HepG2 (cell line): Measurements from ENCODE around the gene IL1R1. TPM values are rescaled to one million over a fixed set of nuclear protein-coding genes. Genes with fewer than 3 reads are reported as not detected.

Experiments used
- FOSL1 ChIP-seq: sonication (generic); formaldehyde crosslinking; IDR thresholded peaks from 2 replicates; pipeline ENCODE4 v1.9.0; 2021; ENCODE audit warnings: missing genetic modification reagents, borderline replicate concordance
- HDAC6 ChIP-seq: fragments of 200-600 bp; sonication (generic); IDR thresholded peaks from 2 replicates; pipeline ENCODE4 v1.7.0; 2017; ENCODE audit warnings: mild to moderate bottlenecking, antibody characterized with exemption, low read length, low read depth
- KDM6A ChIP-seq: IDR thresholded peaks from 2 replicates; pipeline ENCODE4 v1.6.1; 2016; ENCODE audit warnings: low read depth
- SKIL ChIP-seq: sonication (generic); formaldehyde crosslinking; IDR thresholded peaks from 2 replicates; pipeline ENCODE4 v1.8.0; 2022; ENCODE audit warnings: missing genetic modification reagents, mild to moderate bottlenecking, moderate library complexity, borderline replicate concordance
- ZBTB25 ChIP-seq: IDR thresholded peaks from 2 replicates; pipeline ENCODE4 v1.6.1; 2018; ENCODE audit warnings: missing genetic modification reagents
- ZNF703 ChIP-seq: sonication (generic); formaldehyde crosslinking; IDR thresholded peaks from 2 replicates; pipeline ENCODE4 v1.5.1; 2020; ENCODE audit warnings: missing genetic modification reagents, mild to moderate bottlenecking, moderate library complexity, borderline replicate concordance
- ZNF749 ChIP-seq: sonication (generic); formaldehyde crosslinking; IDR thresholded peaks from 2 replicates; pipeline ENCODE4 v1.8.0; 2022; ENCODE audit warnings: mild to moderate bottlenecking, missing genetic modification reagents, moderate library complexity, borderline replicate concordance
- polyA plus RNA-seq, 8 experiments: library from polyadenylated mRNA; depleted of rRNA in 3 of 8; stranded (reverse) in 7 of 8; unstranded in 1 of 8; fragments of >200 nt; fragmentation: Illumina TruSeq in 4 of 8; extraction: Trizol in 4 of 8; gene quantifications; 2 replicates each; pipeline versions ENCODE4 v1.2.1 to v1.2.3, GENCODE V29; 2011 to 2016; ENCODE audit warnings: low read depth in 4 of 8, missing spikeins in 1 of 8, mixed read lengths in 1 of 8; ENCODE audit not compliant: insufficient read depth in 1 of 8
- total RNA-seq, 5 experiments: library from RNA; depleted of rRNA; stranded (reverse); fragments of >200 nt; fragmentation: Illumina TruSeq; extraction: Trizol; gene quantifications; 2 replicates each; pipeline ENCODE4 v1.2.3, GENCODE V29; 2016; ENCODE audit warnings: low read depth in 1 of 5
- TF ChIP-seq, protein P1 (sequence below): sonication (generic); formaldehyde crosslinking; IDR thresholded peaks from 2 replicates; pipeline ENCODE4 v1.5.0; 2020; ENCODE audit warnings: mild to moderate bottlenecking, missing genetic modification reagents, moderate library complexity
- TF ChIP-seq, protein P2 (sequence below): sonication (generic); formaldehyde crosslinking; conservative IDR thresholded peaks from 2 replicates; pipeline ENCODE4 v1.4.0; 2020; ENCODE audit warnings: missing genetic modification reagents
- TF ChIP-seq, protein P3 (sequence below): sonication (generic); formaldehyde crosslinking; IDR thresholded peaks from 2 replicates; pipeline ENCODE4 v1.4.0; 2020; ENCODE audit warnings: missing genetic modification reagents
- TF ChIP-seq, protein P4 (sequence below): sonication (generic); formaldehyde crosslinking; IDR thresholded peaks from 2 replicates; pipeline ENCODE4 v1.4.0; 2020; ENCODE audit warnings: missing genetic modification reagents
- TF ChIP-seq, protein P5 (sequence below): IDR thresholded peaks from 2 replicates; pipeline ENCODE4 v1.6.1; 2012; ENCODE audit warnings: low read length, improper control_type of control experiment

IL1R1 gene
- total and polyA plus RNA-seq, 2 of the 13 experiments (the other 11 are each of a cell fraction or from before 2014, with no cell fraction given), result 38.0 to 93.1 TPM

- TF ChIP-seq, protein P1, sequence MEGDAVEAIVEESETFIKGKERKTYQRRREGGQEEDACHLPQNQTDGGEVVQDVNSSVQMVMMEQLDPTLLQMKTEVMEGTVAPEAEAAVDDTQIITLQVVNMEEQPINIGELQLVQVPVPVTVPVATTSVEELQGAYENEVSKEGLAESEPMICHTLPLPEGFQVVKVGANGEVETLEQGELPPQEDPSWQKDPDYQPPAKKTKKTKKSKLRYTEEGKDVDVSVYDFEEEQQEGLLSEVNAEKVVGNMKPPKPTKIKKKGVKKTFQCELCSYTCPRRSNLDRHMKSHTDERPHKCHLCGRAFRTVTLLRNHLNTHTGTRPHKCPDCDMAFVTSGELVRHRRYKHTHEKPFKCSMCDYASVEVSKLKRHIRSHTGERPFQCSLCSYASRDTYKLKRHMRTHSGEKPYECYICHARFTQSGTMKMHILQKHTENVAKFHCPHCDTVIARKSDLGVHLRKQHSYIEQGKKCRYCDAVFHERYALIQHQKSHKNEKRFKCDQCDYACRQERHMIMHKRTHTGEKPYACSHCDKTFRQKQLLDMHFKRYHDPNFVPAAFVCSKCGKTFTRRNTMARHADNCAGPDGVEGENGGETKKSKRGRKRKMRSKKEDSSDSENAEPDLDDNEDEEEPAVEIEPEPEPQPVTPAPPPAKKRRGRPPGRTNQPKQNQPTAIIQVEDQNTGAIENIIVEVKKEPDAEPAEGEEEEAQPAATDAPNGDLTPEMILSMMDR (CRISPR knock-in tag), result no peak
- no peak for TF ChIP-seq HDAC6
- peak; percentile 55; the same call in 1 of the 2 replicates for TF ChIP-seq SKIL (CRISPR knock-in tag)
- 0 out of 2 replicates have a peak, but pooled peaks have one; percentile 40 for TF ChIP-seq ZBTB25 (CRISPR knock-in tag)
- TF ChIP-seq KDM6A (CRISPR knock-in tag), result peak; percentile 97
- TF ChIP-seq, protein P2, sequence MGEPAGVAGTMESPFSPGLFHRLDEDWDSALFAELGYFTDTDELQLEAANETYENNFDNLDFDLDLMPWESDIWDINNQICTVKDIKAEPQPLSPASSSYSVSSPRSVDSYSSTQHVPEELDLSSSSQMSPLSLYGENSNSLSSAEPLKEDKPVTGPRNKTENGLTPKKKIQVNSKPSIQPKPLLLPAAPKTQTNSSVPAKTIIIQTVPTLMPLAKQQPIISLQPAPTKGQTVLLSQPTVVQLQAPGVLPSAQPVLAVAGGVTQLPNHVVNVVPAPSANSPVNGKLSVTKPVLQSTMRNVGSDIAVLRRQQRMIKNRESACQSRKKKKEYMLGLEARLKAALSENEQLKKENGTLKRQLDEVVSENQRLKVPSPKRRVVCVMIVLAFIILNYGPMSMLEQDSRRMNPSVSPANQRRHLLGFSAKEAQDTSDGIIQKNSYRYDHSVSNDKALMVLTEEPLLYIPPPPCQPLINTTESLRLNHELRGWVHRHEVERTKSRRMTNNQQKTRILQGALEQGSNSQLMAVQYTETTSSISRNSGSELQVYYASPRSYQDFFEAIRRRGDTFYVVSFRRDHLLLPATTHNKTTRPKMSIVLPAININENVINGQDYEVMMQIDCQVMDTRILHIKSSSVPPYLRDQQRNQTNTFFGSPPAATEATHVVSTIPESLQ (CRISPR knock-in tag), result no peak
- peak; percentile 71; the same call in 1 of the 2 replicates for TF ChIP-seq FOSL1 (CRISPR knock-in tag)
- TF ChIP-seq, protein P3, sequence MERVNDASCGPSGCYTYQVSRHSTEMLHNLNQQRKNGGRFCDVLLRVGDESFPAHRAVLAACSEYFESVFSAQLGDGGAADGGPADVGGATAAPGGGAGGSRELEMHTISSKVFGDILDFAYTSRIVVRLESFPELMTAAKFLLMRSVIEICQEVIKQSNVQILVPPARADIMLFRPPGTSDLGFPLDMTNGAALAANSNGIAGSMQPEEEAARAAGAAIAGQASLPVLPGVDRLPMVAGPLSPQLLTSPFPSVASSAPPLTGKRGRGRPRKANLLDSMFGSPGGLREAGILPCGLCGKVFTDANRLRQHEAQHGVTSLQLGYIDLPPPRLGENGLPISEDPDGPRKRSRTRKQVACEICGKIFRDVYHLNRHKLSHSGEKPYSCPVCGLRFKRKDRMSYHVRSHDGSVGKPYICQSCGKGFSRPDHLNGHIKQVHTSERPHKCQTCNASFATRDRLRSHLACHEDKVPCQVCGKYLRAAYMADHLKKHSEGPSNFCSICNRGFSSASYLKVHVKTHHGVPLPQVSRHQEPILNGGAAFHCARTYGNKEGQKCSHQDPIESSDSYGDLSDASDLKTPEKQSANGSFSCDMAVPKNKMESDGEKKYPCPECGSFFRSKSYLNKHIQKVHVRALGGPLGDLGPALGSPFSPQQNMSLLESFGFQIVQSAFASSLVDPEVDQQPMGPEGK (CRISPR knock-in tag), result no peak; the same call in 1 of the 2 replicates
- peak; percentile 42; the same call in 1 of the 2 replicates for TF ChIP-seq ZNF749 (CRISPR knock-in tag)
- TF ChIP-seq, protein P4, sequence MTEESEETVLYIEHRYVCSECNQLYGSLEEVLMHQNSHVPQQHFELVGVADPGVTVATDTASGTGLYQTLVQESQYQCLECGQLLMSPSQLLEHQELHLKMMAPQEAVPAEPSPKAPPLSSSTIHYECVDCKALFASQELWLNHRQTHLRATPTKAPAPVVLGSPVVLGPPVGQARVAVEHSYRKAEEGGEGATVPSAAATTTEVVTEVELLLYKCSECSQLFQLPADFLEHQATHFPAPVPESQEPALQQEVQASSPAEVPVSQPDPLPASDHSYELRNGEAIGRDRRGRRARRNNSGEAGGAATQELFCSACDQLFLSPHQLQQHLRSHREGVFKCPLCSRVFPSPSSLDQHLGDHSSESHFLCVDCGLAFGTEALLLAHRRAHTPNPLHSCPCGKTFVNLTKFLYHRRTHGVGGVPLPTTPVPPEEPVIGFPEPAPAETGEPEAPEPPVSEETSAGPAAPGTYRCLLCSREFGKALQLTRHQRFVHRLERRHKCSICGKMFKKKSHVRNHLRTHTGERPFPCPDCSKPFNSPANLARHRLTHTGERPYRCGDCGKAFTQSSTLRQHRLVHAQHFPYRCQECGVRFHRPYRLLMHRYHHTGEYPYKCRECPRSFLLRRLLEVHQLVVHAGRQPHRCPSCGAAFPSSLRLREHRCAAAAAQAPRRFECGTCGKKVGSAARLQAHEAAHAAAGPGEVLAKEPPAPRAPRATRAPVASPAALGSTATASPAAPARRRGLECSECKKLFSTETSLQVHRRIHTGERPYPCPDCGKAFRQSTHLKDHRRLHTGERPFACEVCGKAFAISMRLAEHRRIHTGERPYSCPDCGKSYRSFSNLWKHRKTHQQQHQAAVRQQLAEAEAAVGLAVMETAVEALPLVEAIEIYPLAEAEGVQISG, result peak; percentile 17; the same call in 1 of the 2 replicates
- TF ChIP-seq, protein P5, sequence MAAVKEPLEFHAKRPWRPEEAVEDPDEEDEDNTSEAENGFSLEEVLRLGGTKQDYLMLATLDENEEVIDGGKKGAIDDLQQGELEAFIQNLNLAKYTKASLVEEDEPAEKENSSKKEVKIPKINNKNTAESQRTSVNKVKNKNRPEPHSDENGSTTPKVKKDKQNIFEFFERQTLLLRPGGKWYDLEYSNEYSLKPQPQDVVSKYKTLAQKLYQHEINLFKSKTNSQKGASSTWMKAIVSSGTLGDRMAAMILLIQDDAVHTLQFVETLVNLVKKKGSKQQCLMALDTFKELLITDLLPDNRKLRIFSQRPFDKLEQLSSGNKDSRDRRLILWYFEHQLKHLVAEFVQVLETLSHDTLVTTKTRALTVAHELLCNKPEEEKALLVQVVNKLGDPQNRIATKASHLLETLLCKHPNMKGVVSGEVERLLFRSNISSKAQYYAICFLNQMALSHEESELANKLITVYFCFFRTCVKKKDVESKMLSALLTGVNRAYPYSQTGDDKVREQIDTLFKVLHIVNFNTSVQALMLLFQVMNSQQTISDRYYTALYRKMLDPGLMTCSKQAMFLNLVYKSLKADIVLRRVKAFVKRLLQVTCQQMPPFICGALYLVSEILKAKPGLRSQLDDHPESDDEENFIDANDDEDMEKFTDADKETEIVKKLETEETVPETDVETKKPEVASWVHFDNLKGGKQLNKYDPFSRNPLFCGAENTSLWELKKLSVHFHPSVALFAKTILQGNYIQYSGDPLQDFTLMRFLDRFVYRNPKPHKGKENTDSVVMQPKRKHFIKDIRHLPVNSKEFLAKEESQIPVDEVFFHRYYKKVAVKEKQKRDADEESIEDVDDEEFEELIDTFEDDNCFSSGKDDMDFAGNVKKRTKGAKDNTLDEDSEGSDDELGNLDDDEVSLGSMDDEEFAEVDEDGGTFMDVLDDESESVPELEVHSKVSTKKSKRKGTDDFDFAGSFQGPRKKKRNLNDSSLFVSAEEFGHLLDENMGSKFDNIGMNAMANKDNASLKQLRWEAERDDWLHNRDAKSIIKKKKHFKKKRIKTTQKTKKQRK, result no peak
- no peak for TF ChIP-seq ZNF703
Measured at GRCh38 chr2:102107741-102108070, 34.8 kb upstream of the IL1R1 start (continued).
